HG02759 (cell line): Measurements from ENCODE around the gene COQ4.
"Not testable (repeated sequence)": the region's sequence is repeated elsewhere in the genome, so short reads cannot be mapped to it uniquely, and the experiment has no call there.

ENCODE experiments used
- ATAC-seq: cut with Tn5 transposase; IDR thresholded peaks from one replicate; pipeline ENCODE4 v1.9.1; 2021; ENCODE audit warnings: mild to moderate bottlenecking, moderate library complexity; ENCODE audit not compliant: unreplicated experiment

Gene COQ4

DNA sequence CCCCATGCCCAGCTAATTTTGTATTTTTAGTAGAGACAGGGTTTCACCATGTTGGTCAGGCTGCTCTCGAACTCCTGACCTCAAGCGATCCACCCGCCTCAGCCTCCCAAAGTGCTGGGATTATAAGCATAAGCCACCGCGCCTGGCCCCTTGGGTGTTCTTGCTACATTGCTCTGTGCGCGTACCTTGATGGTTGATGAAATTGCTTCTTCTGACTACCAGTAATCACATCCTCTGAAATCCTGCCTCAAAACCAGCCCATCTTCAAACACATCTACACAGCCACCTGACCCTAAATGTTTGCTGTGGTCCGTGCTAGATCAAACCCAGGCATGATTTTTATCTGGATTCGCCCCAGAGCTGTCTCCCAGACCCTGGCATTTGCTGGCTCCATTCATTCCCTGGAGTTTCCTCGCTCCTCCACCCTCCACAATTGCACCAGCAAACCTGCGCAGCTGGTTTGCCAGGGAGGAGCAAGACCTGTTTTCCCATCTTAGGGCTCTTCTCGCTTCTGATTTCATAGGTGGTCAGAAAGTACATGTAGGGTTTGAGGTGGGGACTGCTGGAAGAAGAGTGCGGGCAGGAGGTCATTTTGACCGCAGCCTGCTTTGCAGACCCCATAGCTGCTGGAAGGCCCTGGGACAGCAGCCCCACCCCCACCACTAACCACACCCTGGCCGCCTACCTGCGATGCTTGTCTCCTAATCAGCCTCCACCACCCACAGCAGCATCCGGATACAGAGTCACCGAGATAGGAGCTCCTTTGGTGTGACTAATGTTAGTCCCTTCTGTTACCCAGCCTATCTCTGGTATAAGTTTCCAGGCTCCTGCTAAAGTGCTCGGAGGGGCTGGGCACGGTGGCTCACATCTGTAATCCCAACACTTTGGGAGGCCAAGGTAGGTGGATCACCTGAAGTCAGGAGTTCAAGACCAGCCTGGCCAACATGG lies 23.8 kb upstream of the COQ4 start:
- no peak for ATAC-seq

DNA sequence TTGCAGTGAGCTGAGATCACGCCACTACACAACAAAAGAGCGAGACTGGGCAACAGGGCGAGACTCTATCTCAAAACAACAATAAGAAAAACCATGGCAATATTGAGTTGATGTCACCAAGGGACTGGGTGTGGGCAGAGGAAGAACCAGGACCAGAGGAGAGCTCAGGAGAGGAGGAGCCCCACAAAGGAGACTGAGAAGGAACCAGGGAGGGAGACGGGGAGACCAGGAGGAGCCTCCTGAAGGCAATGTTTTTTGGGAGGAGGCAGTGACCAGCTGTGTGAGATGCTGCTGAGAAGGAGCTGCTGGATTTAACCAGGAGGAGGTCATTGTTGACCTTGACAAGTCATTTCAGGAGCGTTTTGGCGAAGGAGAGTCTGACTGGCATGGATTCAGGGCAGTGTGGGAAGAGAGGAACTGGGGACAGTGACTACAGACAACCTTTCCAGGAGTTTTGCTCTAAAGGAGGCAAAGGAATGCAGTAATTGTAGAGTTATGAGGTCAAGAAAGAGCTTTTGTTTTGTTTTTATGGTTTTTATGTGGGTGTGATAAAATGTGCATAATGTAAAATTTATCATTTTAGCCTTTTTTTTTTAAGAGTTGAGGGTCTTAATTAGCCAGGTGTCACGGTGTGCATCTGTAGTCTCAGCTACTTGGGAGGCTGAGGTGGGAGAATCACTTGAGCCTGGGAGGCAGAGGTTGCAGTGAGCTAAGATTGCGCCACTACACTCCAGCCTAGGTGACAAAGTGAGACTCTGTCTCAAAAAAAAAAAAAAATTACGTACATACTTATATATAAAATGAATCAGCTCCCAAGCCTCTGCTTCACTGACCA lies 18.3 kb upstream of the COQ4 start:
- no peak for ATAC-seq

DNA sequence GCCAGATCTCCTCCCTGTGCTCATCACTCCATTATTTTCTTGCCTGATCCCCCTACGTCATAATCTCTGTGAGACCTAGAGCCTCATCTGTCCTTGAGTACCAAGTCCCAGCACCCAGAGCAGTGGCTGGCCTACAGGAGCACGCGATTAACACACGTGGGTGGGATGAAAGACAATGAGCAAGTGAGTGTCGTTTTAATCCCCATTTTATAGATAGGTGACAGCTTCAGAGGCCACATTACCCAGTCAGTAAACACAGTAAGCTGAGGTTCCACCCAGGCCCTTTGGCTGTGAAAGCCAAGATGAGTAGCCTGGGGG lies 17.7 kb upstream of the COQ4 start:
- no peak for ATAC-seq

DNA sequence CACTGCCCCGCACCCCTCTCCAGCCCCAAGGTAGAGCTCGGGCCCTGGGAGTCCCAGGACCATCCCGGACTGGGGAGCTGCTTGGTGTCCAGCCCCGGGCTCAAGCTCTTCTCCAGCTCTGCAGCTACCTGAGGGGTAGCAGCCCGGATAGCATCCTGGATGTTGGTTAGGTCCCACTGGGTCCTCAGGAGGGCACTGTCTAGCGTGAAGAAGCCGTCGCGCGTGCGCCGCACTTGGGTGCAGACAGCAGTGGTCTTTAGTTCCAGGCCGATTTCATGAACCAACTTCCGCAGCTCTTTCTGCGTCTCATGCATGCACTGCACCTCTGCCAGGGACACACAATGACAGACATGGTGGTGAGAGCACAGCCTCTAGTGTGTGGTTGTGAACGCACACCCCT lies 13.1 kb upstream of the COQ4 start:
- ATAC-seq, result no peak

DNA sequence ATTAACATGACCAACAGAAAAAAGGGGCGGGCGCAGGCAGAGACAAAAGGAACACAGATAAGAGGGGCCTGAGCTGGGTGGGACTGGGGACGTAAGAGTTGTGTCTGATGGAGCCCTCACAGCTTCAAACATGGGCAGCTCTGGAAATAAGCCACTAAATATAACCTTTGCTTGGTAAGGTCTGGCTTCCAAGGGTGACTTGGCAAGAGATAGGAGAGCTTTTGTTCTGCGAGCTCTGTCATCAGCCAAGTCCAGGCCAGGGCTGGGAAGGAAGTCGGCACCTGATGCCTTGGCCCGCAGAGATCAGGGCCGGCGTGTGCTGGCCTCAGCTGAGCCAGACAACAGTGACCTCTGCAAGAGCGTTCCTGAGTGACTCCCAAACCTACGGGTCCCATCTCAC lies 12.2 kb upstream of the COQ4 start:
- no peak for ATAC-seq

DNA sequence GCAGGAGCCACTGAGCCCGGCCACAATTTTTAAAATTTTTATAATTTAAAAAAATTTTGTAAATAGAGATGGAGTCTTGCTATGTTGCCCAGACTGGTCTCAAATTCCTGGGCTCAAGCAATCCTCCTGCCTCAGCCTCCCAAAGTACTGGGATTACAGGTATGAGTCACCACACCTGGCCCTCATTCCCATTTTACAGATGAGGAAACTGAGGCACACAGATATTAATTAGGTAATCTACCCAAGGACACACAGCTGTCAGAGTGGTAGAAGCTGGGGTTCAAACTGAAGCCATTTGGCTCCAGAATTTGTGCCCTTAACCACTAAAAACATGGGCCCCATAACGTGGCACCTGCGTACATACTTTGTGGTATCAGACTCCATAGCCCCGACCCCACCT lies 7.9 kb upstream of the COQ4 start:
- no peak for ATAC-seq

DNA sequence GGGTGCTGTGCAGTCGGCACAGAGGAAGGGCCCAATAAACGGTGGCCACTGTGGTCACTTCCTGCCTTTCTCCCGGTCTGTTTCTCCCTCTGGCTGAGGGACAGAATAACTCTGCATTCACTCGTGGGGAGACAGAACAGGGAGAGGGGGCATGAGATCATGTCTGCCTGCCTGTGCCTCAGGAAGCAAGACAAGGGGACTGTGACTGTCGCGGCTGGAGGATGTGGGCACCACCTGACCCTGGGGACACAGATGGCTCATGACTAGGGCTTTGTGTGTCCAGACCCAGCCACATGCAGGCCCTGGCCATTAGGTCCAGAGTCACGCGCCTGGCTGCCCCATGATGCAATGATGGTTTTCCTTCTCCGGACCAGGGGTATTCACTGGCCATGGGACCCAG lies 6.2 kb upstream of the COQ4 start:
- no peak for ATAC-seq

DNA sequence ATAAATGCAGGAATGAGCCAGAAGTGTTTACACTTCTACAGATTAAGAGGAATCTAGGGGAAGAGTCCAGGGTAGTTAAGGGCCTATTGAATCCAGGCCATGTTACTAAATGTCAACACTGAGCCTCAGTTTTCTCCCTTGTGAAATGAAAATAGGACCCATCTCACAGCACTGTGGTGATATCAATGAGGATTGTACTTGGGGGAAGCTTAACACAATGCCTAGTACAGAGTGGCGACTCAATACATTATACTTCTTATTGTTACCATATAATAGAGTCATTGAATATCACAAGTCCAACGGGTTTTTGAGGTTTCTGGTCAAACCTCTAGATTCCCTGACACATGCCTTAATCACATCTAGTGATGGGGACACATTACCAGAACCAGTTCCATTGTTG lies 5.0 kb upstream of the COQ4 start:
- no peak for ATAC-seq

DNA sequence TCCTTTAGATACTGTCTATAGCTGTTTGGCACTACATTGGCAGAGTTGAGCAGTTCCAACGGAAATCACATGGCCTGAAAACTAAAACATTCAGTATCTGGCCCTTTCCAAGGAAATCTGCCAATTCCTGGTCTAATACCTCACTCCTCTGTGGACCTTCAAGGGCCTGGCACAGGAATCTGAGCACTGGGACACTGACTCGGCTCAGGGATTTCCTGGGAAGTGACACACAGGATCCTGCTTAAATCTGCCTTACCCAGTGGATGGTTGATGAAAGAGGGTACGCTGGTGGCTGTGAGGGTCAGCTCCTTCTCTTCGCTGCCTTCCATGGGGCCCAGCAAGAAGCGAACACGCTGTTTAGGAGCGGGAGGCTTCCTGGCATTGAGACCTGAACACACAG lies 1.3 kb upstream of the COQ4 start:
- no peak for ATAC-seq

DNA sequence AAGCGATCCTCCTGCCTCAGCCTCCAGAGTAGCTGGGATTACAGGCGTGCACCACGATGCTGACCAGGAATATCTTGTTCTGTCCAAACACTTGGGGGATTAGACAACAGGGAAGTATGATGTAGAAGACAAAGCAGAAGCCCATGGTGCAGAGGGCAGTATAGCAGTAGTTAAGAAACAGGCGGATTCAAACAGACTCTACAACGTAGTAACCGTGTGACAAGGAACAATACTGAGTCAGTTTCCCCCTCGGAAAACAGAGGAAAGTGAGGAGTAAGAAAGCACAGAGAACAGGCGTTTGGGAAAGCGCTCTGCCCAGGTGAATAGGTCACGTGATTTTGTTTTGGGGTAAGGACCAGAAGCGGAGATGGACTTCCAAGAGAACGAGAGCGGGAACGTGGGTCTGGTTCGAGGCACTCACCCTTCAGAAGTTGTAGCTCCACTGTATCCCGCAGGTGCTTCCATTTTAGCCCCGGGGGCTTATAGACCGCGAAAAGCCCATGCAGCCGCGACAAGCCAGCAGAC lies 698 bp upstream of the COQ4 start:
- ATAC-seq, result peak; percentile 10

DNA sequence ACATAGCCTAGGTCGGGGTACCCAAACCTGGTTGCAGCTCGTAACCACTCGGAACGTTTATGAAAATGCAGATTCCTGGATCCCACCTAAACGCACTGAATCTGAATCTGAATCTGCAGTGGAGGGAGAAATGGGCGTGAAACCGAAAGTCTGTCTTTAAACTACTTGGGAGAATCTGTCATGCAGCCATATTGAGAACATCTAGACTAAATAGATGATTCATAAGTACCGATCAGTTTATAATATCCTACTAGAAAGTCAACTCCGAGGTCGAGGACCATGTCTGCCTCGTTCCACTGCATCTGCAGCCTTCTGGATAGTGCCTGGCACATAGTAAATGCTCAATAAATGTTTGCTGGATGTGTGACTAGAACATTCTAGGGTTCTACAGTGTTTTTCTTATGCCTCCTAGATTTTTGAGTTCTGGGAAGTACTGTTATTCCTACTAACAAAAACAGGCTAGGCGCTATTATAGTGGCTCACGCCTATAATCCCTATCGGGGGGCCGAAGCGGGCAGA lies 632 bp downstream of the COQ4 start:
- ATAC-seq, result no peak

DNA sequence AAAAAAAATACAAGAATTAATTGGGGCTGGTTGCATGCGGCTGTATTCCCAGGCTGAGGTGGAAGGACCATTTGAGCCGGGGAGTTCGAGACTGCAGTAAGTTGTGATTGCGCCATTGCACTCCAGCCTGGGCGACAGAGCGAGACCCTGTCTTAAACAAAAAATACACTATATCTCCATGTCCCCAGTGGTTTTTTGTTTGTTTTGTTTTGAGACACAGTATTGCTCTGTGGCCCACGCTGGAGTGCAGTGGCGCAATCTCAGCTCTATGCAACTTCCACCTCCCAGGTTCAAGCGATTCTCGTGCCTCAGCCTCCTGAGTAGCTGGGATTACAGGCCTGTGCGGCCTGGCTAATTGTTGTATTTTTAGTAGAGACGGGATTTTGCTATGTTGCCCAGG lies 1.2 kb downstream of the COQ4 start:
- no peak for ATAC-seq

DNA sequence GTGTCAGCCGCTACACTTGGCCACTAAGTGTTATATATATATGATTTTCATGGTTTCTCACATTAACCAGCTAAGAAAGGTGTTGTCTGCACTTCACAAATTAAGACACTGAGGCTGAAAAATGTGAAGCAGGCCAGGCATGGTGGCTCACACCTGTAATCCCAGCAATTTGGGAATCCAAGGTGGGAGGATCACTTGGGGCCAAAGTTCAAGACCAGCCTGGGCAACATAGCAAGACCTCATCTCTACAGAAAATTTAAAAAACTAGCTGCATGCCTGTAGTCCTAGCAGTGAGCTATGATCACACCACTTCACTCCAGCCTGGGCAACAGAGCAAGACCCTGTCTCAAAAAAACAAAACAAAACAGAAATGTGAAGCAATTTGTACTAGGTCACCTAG lies 1.8 kb downstream of the COQ4 start:
- no peak for ATAC-seq

DNA sequence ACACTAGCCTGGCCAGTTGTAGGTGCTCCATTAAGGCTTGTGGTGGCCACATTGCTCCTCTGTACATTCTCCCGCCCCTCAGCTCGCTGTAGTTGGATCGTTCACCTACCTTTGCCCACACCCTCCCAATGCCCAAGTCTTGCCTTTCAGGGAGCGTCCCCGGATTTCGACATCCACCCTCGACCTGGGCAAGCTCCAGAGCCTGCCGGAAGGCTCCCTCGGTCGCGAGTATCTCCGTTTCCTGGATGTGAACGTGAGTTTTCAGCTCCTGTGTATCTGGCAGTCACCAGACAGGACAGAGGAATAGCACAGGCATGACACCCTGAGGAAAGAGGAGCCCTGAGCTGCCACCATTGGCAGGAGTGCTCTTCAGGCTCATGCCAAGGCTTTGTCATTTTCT lies 3.0 kb downstream of the COQ4 start:
- no peak for ATAC-seq

DNA sequence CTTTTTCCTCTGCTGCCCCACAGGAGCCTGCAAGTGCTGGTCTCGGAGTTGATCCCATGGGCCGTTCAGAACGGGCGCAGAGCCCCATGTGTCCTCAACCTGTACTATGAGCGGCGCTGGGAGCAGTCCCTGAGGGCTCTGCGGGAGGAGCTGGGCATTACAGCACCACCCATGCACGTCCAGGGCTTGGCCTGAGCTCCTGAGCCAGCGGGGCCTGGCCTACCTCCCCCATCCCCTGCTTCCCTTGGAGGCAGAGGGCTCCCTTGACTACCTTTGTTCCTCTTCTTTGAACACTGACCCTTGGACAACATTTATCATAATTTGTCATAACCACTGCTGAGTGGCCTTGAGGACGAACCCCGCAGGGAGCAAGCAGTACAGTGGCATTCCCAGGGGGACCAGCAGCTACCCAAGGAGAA lies 10.8 kb downstream of the COQ4 start:
- ATAC-seq, result no peak

DNA sequence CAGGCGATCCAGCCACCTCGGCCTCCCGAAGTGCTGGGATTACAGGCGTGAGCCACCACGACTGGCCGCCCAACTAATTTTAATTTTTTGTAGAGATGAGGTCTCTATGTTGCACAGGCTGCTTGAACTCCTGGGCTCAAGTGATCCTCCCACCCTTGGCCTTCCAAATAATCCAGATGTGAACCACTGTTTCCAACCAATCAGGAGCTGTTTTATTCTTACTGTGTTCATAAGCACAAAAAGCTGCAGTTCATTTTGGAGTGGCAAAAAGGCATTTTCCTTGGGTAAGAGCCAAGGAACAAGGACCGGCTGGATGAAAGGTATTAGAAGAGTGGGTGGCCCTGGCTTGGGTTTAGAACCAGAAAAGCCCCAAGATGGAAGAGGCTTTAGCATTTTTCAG lies 12.5 kb downstream of the COQ4 start:
- ATAC-seq, result no peak

DNA sequence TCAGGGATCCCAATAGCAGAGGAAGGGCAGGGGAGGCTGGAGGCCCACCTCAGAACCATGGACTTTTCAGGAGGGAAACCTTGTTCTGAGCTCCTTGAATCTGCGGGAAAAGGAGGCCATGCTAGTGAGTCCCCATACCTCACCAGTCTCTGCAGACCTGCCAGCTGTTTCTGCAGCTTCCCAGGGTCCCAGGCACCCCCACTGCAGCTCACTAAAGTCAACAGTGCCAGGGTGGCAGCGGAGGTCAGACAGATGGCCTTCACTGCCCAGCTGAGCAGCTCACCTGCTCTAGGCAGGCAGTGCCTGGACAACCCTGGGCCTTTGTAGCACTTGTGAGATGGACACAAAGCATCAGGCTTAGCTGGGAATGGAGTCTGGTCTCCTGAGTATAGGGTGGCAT lies 13.3 kb downstream of the COQ4 start:
- ATAC-seq, result no peak

DNA sequence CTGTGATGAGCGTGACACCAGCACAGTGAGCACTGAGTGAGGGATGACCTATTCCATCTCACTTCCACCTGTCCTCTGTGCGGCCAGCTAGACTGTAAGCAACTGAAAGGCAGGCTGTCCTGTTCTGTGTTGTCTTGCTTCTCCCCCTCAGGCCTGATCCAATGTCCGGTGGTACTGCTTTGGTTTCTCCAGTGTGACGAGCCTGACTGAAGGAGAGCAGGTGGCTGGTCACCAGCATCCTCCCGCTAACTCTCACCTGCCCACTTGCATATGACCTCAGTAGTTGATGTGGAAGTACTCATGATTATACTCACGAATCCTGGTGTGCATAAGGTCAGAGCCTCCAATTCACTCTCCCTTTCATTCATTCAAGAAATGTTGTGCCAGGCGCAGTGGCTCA lies 15.3 kb downstream of the COQ4 start:
- ATAC-seq, result no peak

DNA sequence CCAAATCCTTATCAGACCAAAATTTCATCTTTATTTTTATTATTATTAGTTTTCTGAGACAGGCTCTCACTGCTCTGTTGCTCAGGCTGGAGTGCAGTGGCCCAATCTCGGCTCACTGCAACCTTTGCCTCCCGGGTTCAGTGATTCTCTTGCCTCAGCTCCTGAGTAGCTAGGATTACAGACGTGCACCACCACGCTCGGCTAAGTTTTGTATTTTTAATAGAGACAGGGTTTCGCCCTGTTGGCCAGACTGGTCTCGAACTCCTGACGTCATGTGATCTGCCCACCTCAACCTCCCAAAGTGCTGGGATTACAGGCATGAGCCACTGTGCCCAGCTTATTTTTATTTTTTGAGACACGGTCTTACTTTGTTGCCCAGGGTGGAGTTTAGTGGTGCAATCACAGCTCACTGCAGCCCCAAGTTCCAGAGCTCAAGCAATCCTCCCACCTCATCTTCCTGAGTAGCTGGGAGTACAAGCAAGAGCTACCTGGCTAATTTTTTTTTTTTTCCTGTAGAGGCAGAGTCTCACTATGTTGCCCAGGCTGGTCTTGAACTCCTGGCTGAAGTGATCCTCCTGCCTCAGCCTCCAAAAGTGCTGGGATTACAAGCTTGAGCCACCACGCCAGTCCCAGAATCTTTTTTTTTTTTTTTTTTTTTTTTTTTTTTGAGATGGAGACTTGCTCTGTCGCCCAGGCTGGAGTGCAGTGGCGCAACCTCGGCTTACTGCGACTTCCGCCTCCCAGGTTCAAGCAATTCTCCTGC lies 16.4 kb downstream of the COQ4 start:
- ATAC-seq, result not testable (repeated sequence)

DNA sequence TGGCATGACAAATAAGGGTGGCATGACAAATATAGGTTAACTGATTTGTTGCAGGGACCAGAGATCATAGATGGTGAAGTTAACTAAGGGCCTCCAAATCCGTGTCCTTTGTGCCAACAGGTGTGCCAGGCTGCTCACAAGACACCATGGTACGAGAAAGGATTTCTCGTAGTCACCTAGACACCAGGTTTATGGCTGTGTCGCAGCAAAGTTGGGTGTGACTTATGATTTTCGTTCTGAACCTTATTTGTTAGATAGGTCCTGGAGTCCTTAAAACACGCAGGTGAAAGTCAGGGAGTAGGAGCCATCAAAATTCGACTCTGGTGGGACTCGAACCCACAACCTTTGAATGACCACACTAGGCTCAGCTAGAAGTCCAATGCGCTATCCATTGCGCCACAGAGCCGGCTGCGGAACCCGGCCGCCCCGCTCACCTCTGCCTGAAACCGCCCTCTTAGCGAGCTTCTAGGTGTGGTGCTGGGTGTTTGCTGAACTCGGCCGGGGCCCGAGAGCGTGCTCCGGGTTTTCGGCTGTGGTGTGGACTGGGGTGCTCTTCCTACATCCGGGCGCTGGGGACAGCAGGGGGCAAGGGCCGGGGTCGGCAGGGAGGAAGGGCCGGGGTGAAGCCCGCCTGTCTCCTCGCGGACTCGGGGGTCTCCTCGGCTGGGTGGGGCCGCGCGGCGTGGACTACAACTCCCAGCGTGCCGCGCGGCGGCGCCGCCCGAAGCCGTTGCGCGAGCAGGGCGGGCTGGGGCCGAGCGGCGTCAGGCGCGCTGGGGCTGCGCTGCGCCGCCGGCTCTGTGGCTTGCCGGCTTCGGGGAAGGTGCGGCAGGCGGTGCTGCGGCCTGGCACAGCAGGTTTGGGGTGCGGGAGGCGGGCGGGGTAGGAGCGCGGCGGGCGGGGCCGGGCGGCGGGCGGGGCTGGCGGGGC lies 17.4 kb downstream of the COQ4 start, which contains the start of gene SLC27A4:
TSS of gene SLC27A4 (plus strand) at position 767 of the 930 bp plus-strand sequence. CDS start 2,606 bp downstream, outside the sequence.
- ATAC-seq, result peak; percentile 87
